GM12878 (cell line): ENCODE results near the gene NUP205.

Experiments
- CBX5 ChIP-seq: sonication (generic); IDR thresholded peaks from 2 replicates; pipeline ENCODE4 v1.6.1; 2016; ENCODE audit warnings: low read depth, moderate library complexity, mild to moderate bottlenecking, inconsistent platforms
- PML ChIP-seq: IDR thresholded peaks from 2 replicates; pipeline ENCODE4 v1.6.1; 2012; ENCODE audit warnings: low read length, inconsistent platforms
- YY1 ChIP-seq: IDR thresholded peaks from 2 replicates; pipeline ENCODE4 v1.6.1; 2011; ENCODE audit warnings: low read depth, mild to moderate bottlenecking, low read length
- ZNF384 ChIP-seq: IDR thresholded peaks from 2 replicates; pipeline ENCODE4 v1.6.1; 2012; ENCODE audit warnings: low read depth, mild to moderate bottlenecking, low read length, improper control_type of control experiment, borderline replicate concordance
- TF ChIP-seq, protein P1 (sequence below), 3 experiments: IDR thresholded peaks in 2 of 3; conservative IDR thresholded peaks in 1 of 3; 2 replicates each; pipeline ENCODE4 v1.5.1; 2011; ENCODE audit warnings: low read depth in 3 of 3, low read length in 3 of 3, mild to moderate bottlenecking in 3 of 3, control low read depth in 2 of 3, moderate library complexity in 2 of 3, inconsistent platforms in 1 of 3, mixed read lengths in 1 of 3; ENCODE audit not compliant: control insufficient read depth in 2 of 3, insufficient read depth in 1 of 3; ENCODE audit errors: extremely low read depth in 1 of 3

GRCh38 chr7:135658564-135658963, 100.8 kb downstream of the NUP205 start:
- TF ChIP-seq YY1 (no peak), ZNF384 (no peak), PML (no peak), CBX5 (no peak)
- TF ChIP-seq, protein P1, sequence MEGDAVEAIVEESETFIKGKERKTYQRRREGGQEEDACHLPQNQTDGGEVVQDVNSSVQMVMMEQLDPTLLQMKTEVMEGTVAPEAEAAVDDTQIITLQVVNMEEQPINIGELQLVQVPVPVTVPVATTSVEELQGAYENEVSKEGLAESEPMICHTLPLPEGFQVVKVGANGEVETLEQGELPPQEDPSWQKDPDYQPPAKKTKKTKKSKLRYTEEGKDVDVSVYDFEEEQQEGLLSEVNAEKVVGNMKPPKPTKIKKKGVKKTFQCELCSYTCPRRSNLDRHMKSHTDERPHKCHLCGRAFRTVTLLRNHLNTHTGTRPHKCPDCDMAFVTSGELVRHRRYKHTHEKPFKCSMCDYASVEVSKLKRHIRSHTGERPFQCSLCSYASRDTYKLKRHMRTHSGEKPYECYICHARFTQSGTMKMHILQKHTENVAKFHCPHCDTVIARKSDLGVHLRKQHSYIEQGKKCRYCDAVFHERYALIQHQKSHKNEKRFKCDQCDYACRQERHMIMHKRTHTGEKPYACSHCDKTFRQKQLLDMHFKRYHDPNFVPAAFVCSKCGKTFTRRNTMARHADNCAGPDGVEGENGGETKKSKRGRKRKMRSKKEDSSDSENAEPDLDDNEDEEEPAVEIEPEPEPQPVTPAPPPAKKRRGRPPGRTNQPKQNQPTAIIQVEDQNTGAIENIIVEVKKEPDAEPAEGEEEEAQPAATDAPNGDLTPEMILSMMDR (IDR thresholded peaks at IDR 0.05 in 2 of 3, conservative IDR thresholded peaks at IDR 0.05 in 1 of 3; ENCODE audit: control insufficient read depth in 2 of 3, extremely low read depth in 1 of 3, insufficient read depth in 1 of 3, low read depth in 3 of 3, low read length in 3 of 3) = no peak
